Osteocyte (in vitro differentiated cells): Measurements from ENCODE around the gene TRMT13. TPM values are rescaled to one million over a fixed set of nuclear protein-coding genes. Genes with fewer than 3 reads are reported as not detected.

ENCODE experiments used
- DNase-seq: peaks from one replicate; pipeline ENCODE4 v3.0.0; 2021; ENCODE audit warnings: mixed read lengths; ENCODE audit not compliant: unreplicated experiment; ENCODE audit errors: extremely low spot score
- H3K27ac Mint-ChIP-seq: one replicate; pipeline ENCODE4 v1.8.0; 2021; ENCODE audit warnings: mild to moderate bottlenecking, mixed read lengths; ENCODE audit not compliant: unreplicated experiment
- H3K27me3 Mint-ChIP-seq: one replicate; pipeline ENCODE4 v1.8.0; 2021; ENCODE audit warnings: mixed read lengths; ENCODE audit not compliant: unreplicated experiment
- H3K36me3 Mint-ChIP-seq: one replicate; pipeline ENCODE4 v1.8.0; 2021; ENCODE audit warnings: mixed read lengths; ENCODE audit not compliant: unreplicated experiment
- H3K4me1 Mint-ChIP-seq: one replicate; pipeline ENCODE4 v1.8.0; 2021; ENCODE audit warnings: mixed read lengths; ENCODE audit not compliant: unreplicated experiment
- H3K4me3 Mint-ChIP-seq: one replicate; pipeline ENCODE4 v1.8.0; 2021; ENCODE audit warnings: mild to moderate bottlenecking, moderate library complexity, mixed read lengths; ENCODE audit not compliant: unreplicated experiment
- H3K9me3 Mint-ChIP-seq: one replicate; pipeline ENCODE4 v1.8.0; 2021; ENCODE audit warnings: mixed read lengths; ENCODE audit not compliant: unreplicated experiment
- CTCF ChIP-seq: fragments of 200-600 bp; sonication (generic); IDR thresholded peaks from 2 replicates; pipeline ENCODE4 v1.5.0; 2021; ENCODE audit warnings: antibody characterized with exemption, mild to moderate bottlenecking, moderate library complexity
- total RNA-seq: library from RNA; stranded (reverse); gene quantifications from 2 replicates; pipeline ENCODE4 v1.2.1, GENCODE V29; 2021

The TRMT13 gene
- total RNA-seq, 1 donor from 2014 or later = 9.9 TPM

GRCh38 chr1:100168051-100168450, 35.1 kb downstream of the TRMT13 start:
- Mint-ChIP-seq H3K4me1 (peaks cover 4% of the 10 kb centered on the region), H3K36me3 (no peaks in the 10 kb centered on the region), H3K4me3 (no peak overlapping the region), H3K27me3 (peaks cover 4% of the 10 kb centered on the region), H3K27ac (no peak overlapping the region), H3K9me3 (no peaks in the 10 kb centered on the region)
- TF ChIP-seq CTCF = no peak
- DNase-seq = no peak

- Mint-ChIP-seq H3K36me3 (no peaks in the 10 kb centered on the region), H3K9me3 (no peaks in the 10 kb centered on the region), H3K4me1 (no peaks in the 10 kb centered on the region), H3K27ac (no peak overlapping the region), H3K27me3 (peaks cover 2% of the 10 kb centered on the region), H3K4me3 (no peak overlapping the region)
- no peak for DNase-seq
- no peak for TF ChIP-seq CTCF
Observed at GRCh38 chr1:100177295-100178041, 44.5 kb downstream of the TRMT13 start.

- H3K27me3 Mint-ChIP-seq = peaks cover 2% of the 10 kb centered on the region
- no peak for DNase-seq
- H3K27ac Mint-ChIP-seq = no peak within 1 kb of the TSS
- no peaks in the 10 kb centered on the region for H3K36me3 Mint-ChIP-seq
- no peak for TF ChIP-seq CTCF
- H3K9me3 Mint-ChIP-seq = no peaks in the 10 kb centered on the region
- H3K4me1 Mint-ChIP-seq = no peaks in the 10 kb centered on the region
- no peak within 1 kb of the TSS for H3K4me3 Mint-ChIP-seq
Observed at GRCh38 chr1:100178091-100178490, 45.1 kb downstream of the TRMT13 start, which contains the start of gene LRRC39. LRRC39 (minus strand) TSS chr1:100178256; CDS start chr1:100168516, 9,740 bp downstream.

GRCh38 chr1:100183370-100183769, 50.4 kb downstream of the TRMT13 start:
- H3K27ac Mint-ChIP-seq = no peak overlapping the region
- no peaks in the 10 kb centered on the region for H3K27me3 Mint-ChIP-seq
- H3K36me3 Mint-ChIP-seq = peaks cover 2% of the 10 kb centered on the region
- DNase-seq = no peak
- H3K9me3 Mint-ChIP-seq = no peaks in the 10 kb centered on the region
- H3K4me1 Mint-ChIP-seq = no peaks in the 10 kb centered on the region
- no peak overlapping the region for H3K4me3 Mint-ChIP-seq
- TF ChIP-seq CTCF = no peak

GRCh38 chr1:100184536-100184935, 51.6 kb downstream of the TRMT13 start:
- H3K27ac Mint-ChIP-seq = no peak overlapping the region
- DNase-seq = no peak
- no peak for TF ChIP-seq CTCF
- no peaks in the 10 kb centered on the region for H3K9me3 Mint-ChIP-seq
- H3K36me3 Mint-ChIP-seq = peaks cover 2% of the 10 kb centered on the region
- H3K27me3 Mint-ChIP-seq = no peaks in the 10 kb centered on the region
- no peak overlapping the region for H3K4me3 Mint-ChIP-seq
- H3K4me1 Mint-ChIP-seq = no peaks in the 10 kb centered on the region
